Naive thymus-derived CD4-positive, alpha-beta T cell (primary cell): ENCODE data around the gene TRIM40. TPM values are rescaled to one million over a fixed set of nuclear protein-coding genes. Genes with fewer than 3 reads are reported as not detected.

Source experiments
- ATAC-seq: fragments of 150-1000 bp; cut with Tn5 transposase; 2 replicates; pipeline ENCODE4 v1.10.0; 2021; ENCODE audit warnings: mild to moderate bottlenecking, moderate library complexity
- CTCF ChIA-PET: fragments of 350-600 bp; sonication (Branson Sonifier 250); formaldehyde crosslinking; loops from one replicate; lab custom pipeline; 2021; ENCODE audit warnings: antibody characterized with exemption; lab: Charles Lee
- POLR2A ChIA-PET: fragments of 350-600 bp; sonication (Branson Sonifier 250); formaldehyde crosslinking; loops from one replicate; lab custom pipeline; 2021; ENCODE audit warnings: antibody characterized with exemption, inconsistent platforms; lab: Charles Lee
- DNase-seq, 9 donors: peaks; one replicate each; pipeline versions ENCODE4 v3.0.0 to v3.0.0-alpha.2; 2020 to 2022; ENCODE audit warnings: mixed read lengths in 1 of 9
- H3K27ac ChIP-seq: one replicate; pipeline ENCODE4 v1.7.0; 2013; ENCODE audit warnings: mild to moderate bottlenecking, low read depth, low read length, moderate library complexity
- H3K27me3 ChIP-seq, 2 donors: one replicate each; pipeline ENCODE4 v1.7.0; 2013; ENCODE audit warnings: low read length in 2 of 2, mild to moderate bottlenecking in 2 of 2, moderate library complexity in 2 of 2; ENCODE audit not compliant: control insufficient read depth in 2 of 2, insufficient read depth in 2 of 2
- H3K36me3 ChIP-seq, 3 experiments: 1 replicate in 2 of 3; 2 replicates in 1 of 3; pipeline ENCODE4 v1.7.0; 2013; ENCODE audit warnings: low read length in 3 of 3, mild to moderate bottlenecking in 3 of 3, moderate library complexity in 1 of 3; ENCODE audit not compliant: insufficient read depth in 3 of 3, control insufficient read depth in 2 of 3
- H3K4me1 ChIP-seq, 2 donors: one replicate each; pipeline ENCODE4 v1.7.0; 2013; ENCODE audit warnings: low read length in 2 of 2, mild to moderate bottlenecking in 2 of 2, moderate library complexity in 1 of 2; ENCODE audit not compliant: control insufficient read depth in 2 of 2, insufficient read depth in 2 of 2
- H3K4me3 ChIP-seq: 2 replicates; pipeline ENCODE4 v1.7.0; 2013; ENCODE audit warnings: mild to moderate bottlenecking, low read length
- H3K9me3 ChIP-seq, 3 experiments: 1 replicate in 2 of 3; 2 replicates in 1 of 3; pipeline ENCODE4 v1.7.0; 2013; ENCODE audit warnings: low read length in 3 of 3; ENCODE audit not compliant: control insufficient read depth in 2 of 3
- H3K27ac Mint-ChIP-seq, 9 donors: one replicate each; pipeline ENCODE4 v1.8.0; 2020 to 2022; ENCODE audit warnings: mixed read lengths in 9 of 9, mild to moderate bottlenecking in 8 of 9, moderate library complexity in 5 of 9, inconsistent platforms in 2 of 9
- H3K27me3 Mint-ChIP-seq, 5 donors: one replicate each; pipeline ENCODE4 v1.8.0; 2021 to 2022; ENCODE audit warnings: mixed read lengths in 5 of 5, mild to moderate bottlenecking in 1 of 5
- H3K36me3 Mint-ChIP-seq, 5 donors: one replicate each; pipeline ENCODE4 v1.8.0; 2020 to 2022; ENCODE audit warnings: mixed read lengths in 5 of 5, mild to moderate bottlenecking in 3 of 5, inconsistent platforms in 1 of 5
- H3K4me1 Mint-ChIP-seq, 7 donors: one replicate each; pipeline ENCODE4 v1.8.0; 2020 to 2022; ENCODE audit warnings: mixed read lengths in 7 of 7, mild to moderate bottlenecking in 3 of 7, inconsistent platforms in 1 of 7
- H3K4me3 Mint-ChIP-seq, 10 donors: one replicate each; pipeline ENCODE4 v1.8.0; 2020 to 2022; ENCODE audit warnings: mild to moderate bottlenecking in 10 of 10, mixed read lengths in 10 of 10, moderate library complexity in 6 of 10, inconsistent platforms in 2 of 10
- H3K9me3 Mint-ChIP-seq, 11 donors: one replicate each; pipeline ENCODE4 v1.8.0; 2020 to 2022; ENCODE audit warnings: mixed read lengths in 11 of 11, mild to moderate bottlenecking in 4 of 11, inconsistent platforms in 1 of 11, moderate library complexity in 1 of 11
- intact Hi-C, 2 donors: fragments of 100-400 bp; cut with micrococcal nuclease; formaldehyde crosslinking; loops; one replicate each; pipeline ENCODE4 v1.15.1; 2023
- polyA plus RNA-seq, 2 donors: library from polyadenylated mRNA; unstranded; fragments of 300-500 nt; fragmentation: Illumina TruSeq; gene quantifications; one replicate each; pipeline ENCODE4 v1.2.3, GENCODE V29; 2021
- total RNA-seq, 6 experiments: library from RNA in 5 of 6; stranded (reverse) in 5 of 6; gene quantifications; 1 replicate in 5 of 6; 2 replicates in 1 of 6; pipeline ENCODE4 v1.2.3 and lab custom pipeline; 2021 to 2026

Gene TRIM40
- total and polyA plus RNA-seq, 7 experiments from 2014 or later = not detected

DNA sequence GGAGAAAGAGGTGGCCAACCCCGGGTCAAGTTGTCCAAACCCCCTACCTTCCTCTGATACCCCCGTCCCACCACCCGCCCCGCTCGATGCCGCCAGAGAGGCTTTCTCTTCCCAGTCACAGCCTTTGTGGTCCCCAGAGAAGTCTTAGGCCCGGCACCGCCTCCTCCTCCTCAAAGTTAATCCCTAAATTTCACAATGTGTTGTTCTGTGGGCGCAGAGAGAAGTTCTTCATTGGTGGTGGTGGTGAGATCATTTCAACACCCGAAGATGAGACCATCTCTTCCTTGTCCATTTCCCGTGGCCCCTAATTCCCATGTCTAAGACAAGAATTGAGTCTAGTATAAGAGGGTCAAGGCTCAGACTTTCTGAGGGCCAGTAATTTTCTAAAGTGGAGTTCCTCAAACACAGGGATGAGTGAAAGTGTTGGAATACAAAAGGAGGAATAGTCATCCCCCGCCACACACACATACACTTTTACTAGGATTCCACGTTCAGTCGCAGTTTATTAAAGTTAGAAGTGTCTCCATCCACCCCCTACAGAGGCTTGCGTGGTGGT, 33.4 kb upstream of the TRIM40 start:
- H3K36me3 Mint-ChIP-seq = no peaks in the 10 kb centered on the region
- H3K9me3 Mint-ChIP-seq = peaks cover 0 to 1% (median 0%) of the 10 kb centered on the region in 11 donors
- POLR2A ChIA-PET = interaction anchor here (1.0 to 5.9 kb wide), 6 partner anchors 8 to 43 kb away, joined by 3 to 36 read pairs (median 10); partner anchors contain the start of genes POLR1H and PPP1R11
- peaks cover 24 to 38% of the 10 kb centered on the region in 2 donors for H3K4me1 ChIP-seq
- no peaks in the 10 kb centered on the region for H3K36me3 ChIP-seq
- ATAC-seq (peak; percentile 26), DNase-seq (peak in 3 of 9 donors; percentile 1 to 13 (median 1))
- H3K4me1 Mint-ChIP-seq = peaks cover 41 to 58% (median 49%) of the 10 kb centered on the region in 7 donors
- peak overlapping the region; percentile 49 for H3K27ac ChIP-seq
- peak overlapping the region; percentile 68 for H3K4me3 ChIP-seq
- H3K27me3 ChIP-seq = peaks cover 5 to 10% of the 10 kb centered on the region in 2 donors
- intact Hi-C loops = loop anchor here (1.0 to 5.0 kb wide), 5 partner anchors 110 to 243 kb away; partner anchors contain the start of genes TRIM26 (in 2 of the 2), RPP21 (in 1 of the 2) and TRIM39 (in 1 of the 2)
- H3K27me3 Mint-ChIP-seq = peaks cover 18 to 70% (median 27%) of the 10 kb centered on the region in 5 donors
- H3K4me3 Mint-ChIP-seq = peak overlapping the region; percentile 86 to 95 (median 91)
- CTCF ChIA-PET = interaction anchor here (0.6 to 6.7 kb wide), 11 partner anchors 8 to 1537 kb away, joined by 3 to 170 read pairs (median 5); partner anchors contain the start of genes POLR1H and TRIM40
- no peaks in the 10 kb centered on the region for H3K9me3 ChIP-seq
- H3K27ac Mint-ChIP-seq = peak overlapping the region in 8 of 9 donors; percentile 49 to 92 (median 86)

DNA sequence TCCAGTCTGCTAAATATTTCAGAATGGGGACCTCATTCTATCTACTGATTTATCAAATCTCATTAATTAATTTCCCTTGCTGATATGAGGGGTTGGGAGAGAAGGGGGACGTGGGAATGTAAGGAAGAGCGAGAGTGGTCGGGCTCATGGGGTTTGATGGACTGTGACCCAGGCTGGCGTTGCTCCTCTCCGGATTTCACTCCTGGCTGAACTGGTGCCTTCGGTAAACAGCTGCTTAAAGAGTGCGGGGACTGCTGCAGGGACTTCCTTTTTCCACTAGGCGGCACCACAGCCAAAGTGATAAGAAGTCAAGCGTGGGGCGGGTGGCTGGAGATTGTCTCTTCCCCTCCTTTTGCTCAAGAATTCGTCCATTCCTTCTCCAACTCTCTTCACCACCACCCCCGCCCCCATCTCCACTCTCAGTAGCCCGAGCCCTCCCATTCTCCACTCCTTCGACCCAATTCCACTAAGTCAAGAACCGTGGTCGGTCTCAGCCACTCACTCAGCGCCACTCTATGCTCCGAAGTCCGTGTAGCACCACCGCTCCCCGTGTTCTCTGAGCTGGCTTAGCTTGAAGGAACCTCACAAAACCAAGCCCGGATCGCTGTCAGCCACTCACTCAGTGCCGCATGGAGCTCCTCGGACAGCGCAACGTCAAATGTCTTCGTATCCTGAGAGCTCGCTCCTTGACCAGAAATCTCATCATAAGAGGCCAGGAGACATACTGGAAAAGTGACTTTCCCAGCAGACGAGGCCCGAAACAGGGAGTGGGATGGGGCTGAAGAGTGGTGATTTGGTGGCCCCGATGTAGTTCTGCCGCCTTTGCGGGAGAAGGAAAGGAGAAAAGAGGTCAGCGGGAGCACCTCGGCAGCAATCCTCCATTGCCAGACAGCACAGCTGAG, 32.7 kb upstream of the TRIM40 start:
- Histone ChIP-seq H3K4me3 (peak overlapping the region; percentile 68), H3K9me3 (no peaks in the 10 kb centered on the region), H3K4me1 (peaks cover 24 to 30% of the 10 kb centered on the region in 2 donors), H3K27me3 (peaks cover 5 to 10% of the 10 kb centered on the region in 2 donors), H3K27ac (peak overlapping the region; percentile 49), H3K36me3 (no peaks in the 10 kb centered on the region)
- ATAC-seq (peak; percentile 92), DNase-seq (peak; percentile 61 to 87 (median 83))
- H3K4me1 Mint-ChIP-seq = peaks cover 36 to 51% (median 43%) of the 10 kb centered on the region in 7 donors
- ChIA-PET CTCF (interaction anchor here (0.6 to 6.7 kb wide), 12 partner anchors 9 to 1537 kb away, joined by 3 to 170 read pairs (median 6); partner anchors contain the start of genes POLR1H and TRIM40), POLR2A (interaction anchor here (1.0 to 5.9 kb wide), 8 partner anchors 9 to 110 kb away, joined by 3 to 36 read pairs (median 6); partner anchors contain the start of genes POLR1H, PPP1R11 and TRIM26)
- H3K27ac Mint-ChIP-seq = peak overlapping the region; percentile 48 to 92 (median 85)
- no peaks in the 10 kb centered on the region for H3K36me3 Mint-ChIP-seq
- intact Hi-C loops = loop anchor here (1.0 to 5.0 kb wide), 12 partner anchors 28 to 294 kb away; partner anchors contain the start of genes TRIM26 (in 2 of the 2), POLR1H (in 1 of the 2), PPP1R11 (in 1 of the 2) and RPP21 (in 1 of the 2)
- peaks cover 0 to 1% (median 0%) of the 10 kb centered on the region in 11 donors for H3K9me3 Mint-ChIP-seq
- H3K27me3 Mint-ChIP-seq = peaks cover 25 to 69% (median 34%) of the 10 kb centered on the region in 5 donors
- peak overlapping the region; percentile 86 to 95 (median 91) for H3K4me3 Mint-ChIP-seq

DNA sequence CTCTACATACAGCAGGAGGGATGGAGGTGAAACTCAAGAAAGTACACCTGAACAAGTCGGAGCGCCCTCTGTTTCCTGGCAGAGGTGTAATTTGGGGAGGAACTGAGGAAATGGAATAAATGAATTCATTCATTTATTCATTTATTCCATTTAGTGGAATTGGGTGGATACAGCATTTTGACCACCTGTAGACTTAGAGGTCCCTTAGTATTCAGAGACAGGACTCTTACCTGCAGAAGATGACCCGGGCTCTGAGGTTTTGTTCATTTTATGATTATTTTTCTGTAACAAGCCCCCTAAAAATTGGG, 32.1 kb upstream of the TRIM40 start:
- POLR2A ChIA-PET = interaction anchor here (1.0 to 5.9 kb wide), 8 partner anchors 9 to 109 kb away, joined by 3 to 36 read pairs (median 6); partner anchors contain the start of genes POLR1H, PPP1R11 and TRIM26
- Mint-ChIP-seq H3K36me3 (no peaks in the 10 kb centered on the region), H3K4me1 (peaks cover 30 to 45% (median 38%) of the 10 kb centered on the region in 7 donors), H3K4me3 (peak overlapping the region; percentile 86 to 95 (median 91)), H3K9me3 (no peaks in the 10 kb centered on the region), H3K27ac (peak overlapping the region in 4 of 9 donors; percentile 47 to 92 (median 86)), H3K27me3 (peaks cover 29 to 69% (median 39%) of the 10 kb centered on the region in 5 donors)
- Histone ChIP-seq H3K9me3 (no peaks in the 10 kb centered on the region), H3K4me1 (peaks cover 24 to 25% of the 10 kb centered on the region in 2 donors), H3K36me3 (no peaks in the 10 kb centered on the region), H3K27me3 (peaks cover 5 to 10% of the 10 kb centered on the region in 2 donors), H3K4me3 (peak overlapping the region; percentile 68), H3K27ac (peak overlapping the region; percentile 43)
- CTCF ChIA-PET = interaction anchor here (0.7 to 6.7 kb wide), 9 partner anchors 10 to 64 kb away, joined by 3 to 170 read pairs (median 9); partner anchors contain the start of genes POLR1H and TRIM40
- ATAC-seq (no peak), DNase-seq (no peak)
- intact Hi-C loops = loop anchor here (1.0 to 5.0 kb wide), 10 partner anchors 27 to 293 kb away; partner anchors contain the start of genes POLR1H (in 1 of the 2), PPP1R11 (in 1 of the 2), TRIM26 (in 1 of the 2) and TRIM39 (in 1 of the 2)

DNA sequence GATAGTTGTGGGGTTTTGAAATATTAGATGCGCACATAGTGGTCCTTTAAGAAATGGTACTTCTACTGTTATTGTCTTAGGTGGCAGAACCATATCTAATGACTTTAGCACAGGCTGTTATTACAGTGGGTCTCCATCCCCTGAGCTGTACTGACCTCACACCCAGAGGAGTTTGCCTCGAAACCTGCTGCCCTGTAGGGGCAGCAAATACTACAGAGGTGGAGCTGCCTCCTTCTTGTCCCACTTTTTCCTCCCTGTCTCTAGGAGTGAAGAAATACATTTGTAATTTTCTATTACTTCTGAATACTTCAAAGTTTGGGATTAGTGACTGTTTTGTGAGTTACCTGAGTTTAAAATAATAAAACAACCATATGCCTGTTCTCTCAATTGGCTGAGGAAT, 31.3 kb upstream of the TRIM40 start:
- DNase-seq = no peak
- ChIA-PET POLR2A (interaction anchor here (1.6 to 5.9 kb wide), 3 partner anchors 26 to 44 kb away, joined by 5 to 36 read pairs (median 29); partner anchors contain the start of genes POLR1H and PPP1R11), CTCF (interaction anchor here (0.6 to 6.7 kb wide), 6 partner anchors 11 to 451 kb away, joined by 3 to 170 read pairs (median 8); partner anchors contain the start of gene TRIM40)
- peak overlapping the region in 3 of 10 donors; percentile 1 to 23 (median 11) for H3K4me3 Mint-ChIP-seq
- Histone ChIP-seq H3K27me3 (peaks cover 5 to 6% of the 10 kb centered on the region in 2 donors), H3K36me3 (no peaks in the 10 kb centered on the region), H3K27ac (no peak overlapping the region), H3K4me3 (no peak overlapping the region), H3K4me1 (peaks cover 24 to 25% of the 10 kb centered on the region in 2 donors), H3K9me3 (no peaks in the 10 kb centered on the region)
- H3K9me3 Mint-ChIP-seq = no peaks in the 10 kb centered on the region
- peaks cover 27 to 65% (median 36%) of the 10 kb centered on the region in 5 donors for H3K27me3 Mint-ChIP-seq
- H3K36me3 Mint-ChIP-seq = no peaks in the 10 kb centered on the region
- H3K27ac Mint-ChIP-seq = no peak overlapping the region
- intact Hi-C loops = loop anchor here (5.0 kb wide), 2 partner anchors 108 to 223 kb away; partner anchors contain the start of genes TRIM26 (in 1 of the 2) and TRIM39 (in 1 of the 2)
- ATAC-seq = no peak
- H3K4me1 Mint-ChIP-seq = peaks cover 29 to 42% (median 34%) of the 10 kb centered on the region in 7 donors

DNA sequence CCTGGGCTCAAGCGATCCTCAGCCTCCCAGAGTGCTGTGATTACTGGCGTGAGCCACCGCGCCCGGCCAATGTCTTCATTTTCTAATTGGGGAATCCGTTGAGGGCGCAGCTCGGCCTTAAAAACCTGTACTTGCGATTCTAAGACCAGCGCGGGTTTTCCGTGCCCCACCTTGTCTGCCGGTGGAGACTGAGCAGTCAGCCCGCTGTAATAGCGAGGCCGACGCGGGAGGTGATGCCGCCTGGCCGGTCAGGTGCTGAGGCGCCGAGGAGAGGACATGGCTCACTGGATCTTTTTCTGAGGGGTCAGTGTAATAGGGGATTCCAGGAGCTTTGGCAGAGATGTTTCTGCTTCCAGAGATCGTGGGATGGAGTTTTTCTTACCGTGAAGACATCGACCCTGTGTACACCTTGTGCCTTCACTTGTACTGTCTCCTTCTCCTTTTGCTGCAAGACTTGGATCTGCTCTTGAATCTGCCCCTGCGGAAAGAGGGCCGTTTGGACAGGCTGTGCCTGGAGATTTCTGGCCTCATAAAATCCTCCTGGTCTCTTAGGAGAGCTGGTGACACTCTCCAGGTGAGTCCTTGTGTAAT, 24.6 kb upstream of the TRIM40 start:
- H3K4me1 ChIP-seq = no peaks in the 10 kb centered on the region
- H3K27me3 ChIP-seq = peaks cover 0 to 5% of the 10 kb centered on the region in 2 donors
- ChIA-PET POLR2A (no interaction called here), CTCF (no interaction called here)
- intact Hi-C loops = no loop called here
- H3K36me3 ChIP-seq = no peaks in the 10 kb centered on the region
- no peak overlapping the region for H3K27ac ChIP-seq
- no peak for ATAC-seq
- no peak for DNase-seq
- H3K9me3 ChIP-seq = no peaks in the 10 kb centered on the region
- H3K9me3 Mint-ChIP-seq = no peaks in the 10 kb centered on the region
- H3K4me3 Mint-ChIP-seq = no peak overlapping the region
- peaks cover 49 to 79% (median 69%) of the 10 kb centered on the region in 5 donors for H3K27me3 Mint-ChIP-seq
- peaks cover 0 to 18% (median 0%) of the 10 kb centered on the region in 7 donors for H3K4me1 Mint-ChIP-seq
- no peaks in the 10 kb centered on the region for H3K36me3 Mint-ChIP-seq
- no peak overlapping the region for H3K4me3 ChIP-seq
- no peak overlapping the region for H3K27ac Mint-ChIP-seq
